ENCODE measurements around the gene FCRL5. TPM values are rescaled to one million over a fixed set of nuclear protein-coding genes. Genes with fewer than 3 reads are reported as not detected.

Gene FCRL5
- total RNA-seq, 4 donors from 2014 or later, result not detected

DNA sequence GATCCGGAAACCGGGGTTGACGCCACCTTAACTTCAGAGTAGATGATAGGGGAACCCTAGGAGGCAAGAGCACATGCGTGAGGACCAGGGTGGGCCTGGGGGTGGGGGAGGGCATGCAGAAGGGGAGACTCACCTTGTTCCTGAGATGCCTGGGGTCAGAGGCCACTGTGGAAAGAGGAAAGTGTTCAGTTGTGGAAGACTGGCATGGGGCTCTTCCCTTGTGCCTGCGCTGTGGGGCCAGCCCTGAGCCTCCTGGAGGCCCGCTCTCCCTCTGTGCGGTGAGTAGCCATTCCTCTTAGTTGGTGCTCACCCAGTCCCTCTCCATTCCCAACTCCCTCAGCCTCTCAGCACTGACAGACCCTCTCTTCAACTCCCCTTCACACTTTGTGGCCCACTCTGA is 36.6 kb downstream of the FCRL5 start:
- Histone ChIP-seq H3K27ac (no peak overlapping the region), H3K27me3 (peaks cover 5% of the 10 kb centered on the region), H3K9me3 (no peaks in the 10 kb centered on the region), H3K36me3 (no peaks in the 10 kb centered on the region), H3K4me3 (no peak overlapping the region), H3K4me1 (no peaks in the 10 kb centered on the region)
- no peak for TF ChIP-seq EP300 (IDR thresholded peaks at IDR 0.05)
- no peak for DNase-seq (ENCODE audit: low spot score in 2 of 2)
- 95% methylated on average over 7 of the region's 7 CpGs for WGBS

GRCh38 chr1:157515141-157515540 is 37.2 kb downstream of the FCRL5 start:
- Histone ChIP-seq H3K4me3 (no peak overlapping the region), H3K27ac (no peak overlapping the region), H3K36me3 (no peaks in the 10 kb centered on the region), H3K27me3 (peaks cover 2% of the 10 kb centered on the region), H3K4me1 (no peaks in the 10 kb centered on the region), H3K9me3 (no peaks in the 10 kb centered on the region)
- TF ChIP-seq EP300 (IDR thresholded peaks at IDR 0.05), result no peak
- TF ChIP-seq CTCF (IDR thresholded peaks at IDR 0.05), result no peak
- TF ChIP-seq POLR2A (IDR thresholded peaks at IDR 0.05), result no peak
- no peak for TF ChIP-seq POLR2AphosphoS5 (IDR thresholded peaks at IDR 0.05)
- DNase-seq (ENCODE audit: low spot score in 2 of 2), result no peak
- WGBS, result 100% methylated on average over 1 of the region's 3 CpGs

- no peak for TF ChIP-seq POLR2A (IDR thresholded peaks at IDR 0.05)
- TF ChIP-seq CTCF (IDR thresholded peaks at IDR 0.05), result no peak
- no peak for TF ChIP-seq EP300 (IDR thresholded peaks at IDR 0.05)
- TF ChIP-seq POLR2AphosphoS5 (IDR thresholded peaks at IDR 0.05), result no peak
Measured at GRCh38 chr1:157512036-157512969, 40.0 kb downstream of the FCRL5 start.

DNA sequence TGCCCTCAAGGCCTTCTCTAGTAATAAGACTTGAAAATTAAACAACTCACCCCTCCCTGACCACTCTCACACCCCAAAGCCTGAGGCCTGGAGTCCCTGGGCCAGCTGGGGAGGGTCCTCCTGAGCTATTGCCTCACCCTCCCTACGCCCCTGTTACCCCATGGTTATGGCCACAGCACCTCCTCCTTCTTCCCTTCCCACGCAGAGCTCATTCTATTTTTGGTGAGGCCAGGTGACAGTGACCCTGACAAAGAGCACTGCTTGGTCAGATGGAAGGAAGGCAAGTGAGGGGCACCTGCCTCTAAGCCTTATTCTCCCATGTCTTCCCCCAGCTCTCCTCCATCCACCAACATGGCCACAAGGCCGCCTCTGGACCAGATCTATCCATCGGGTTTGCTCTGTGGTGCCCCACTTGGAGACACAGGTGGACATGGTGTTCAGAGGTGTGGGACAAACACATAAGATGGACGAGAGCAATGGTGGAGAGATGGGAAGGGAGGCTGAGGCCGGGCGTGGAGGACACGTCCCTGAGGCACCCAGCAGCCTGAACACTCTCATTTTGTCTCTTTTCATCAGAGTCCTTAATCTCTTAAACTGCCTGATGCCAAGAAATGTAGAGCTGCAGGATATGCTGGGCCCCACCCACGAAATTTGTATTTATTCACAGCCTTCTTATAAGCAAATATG is 42.6 kb downstream of the FCRL5 start:
- WGBS, result 77% methylated on average over 9 of the region's 9 CpGs
- TF ChIP-seq POLR2A (IDR thresholded peaks at IDR 0.05), result no peak
- no peak for TF ChIP-seq POLR2AphosphoS5 (IDR thresholded peaks at IDR 0.05)
- TF ChIP-seq EP300 (IDR thresholded peaks at IDR 0.05), result no peak
- no peak for TF ChIP-seq CTCF (IDR thresholded peaks at IDR 0.05)
- H3K27me3 ChIP-seq, result no peaks in the 10 kb centered on the region
- no peak overlapping the region for H3K27ac ChIP-seq
- H3K4me1 ChIP-seq, result no peaks in the 10 kb centered on the region
- no peaks in the 10 kb centered on the region for H3K9me3 ChIP-seq
- no peak for DNase-seq (ENCODE audit: low spot score in 2 of 2)
- no peak overlapping the region for H3K4me3 ChIP-seq
- no peaks in the 10 kb centered on the region for H3K36me3 ChIP-seq

More at GRCh38 chr1:157512036-157512969, 40.0 kb downstream of the FCRL5 start:
- Histone ChIP-seq H3K4me1 (no peaks in the 10 kb centered on the region), H3K36me3 (no peaks in the 10 kb centered on the region), H3K27me3 (no peaks in the 10 kb centered on the region), H3K4me3 (no peak overlapping the region), H3K27ac (no peak overlapping the region), H3K9me3 (no peaks in the 10 kb centered on the region)
- DNase-seq (ENCODE audit: low spot score in 2 of 2), result no peak
- WGBS, result 92% methylated on average over 3 of the region's 3 CpGs

- no peak for DNase-seq (ENCODE audit: low spot score in 2 of 2)
- Histone ChIP-seq H3K4me3 (no peak overlapping the region), H3K9me3 (no peaks in the 10 kb centered on the region), H3K27ac (no peak overlapping the region), H3K27me3 (no peaks in the 10 kb centered on the region), H3K4me1 (no peaks in the 10 kb centered on the region), H3K36me3 (no peaks in the 10 kb centered on the region)
- TF ChIP-seq EP300 (IDR thresholded peaks at IDR 0.05) (no peak), CTCF (IDR thresholded peaks at IDR 0.05) (peak in 1 of 2 donors; percentile 58), POLR2AphosphoS5 (IDR thresholded peaks at IDR 0.05) (no peak)
- WGBS, result 40% methylated on average over 13 of the region's 13 CpGs
Measured at GRCh38 chr1:157505481-157506272, 46.6 kb downstream of the FCRL5 start.
